Tibial nerve (tissue), 3 donors: ENCODE measurements around the gene CMC2.

Experiments
- POLR2A ChIP-seq, 2 donors: fragments of 450-650 bp; IDR thresholded peaks; one replicate each; pipeline ENCODE4 v1.6.1; 2017; ENCODE audit warnings: antibody characterized with exemption in 2 of 2, mild to moderate bottlenecking in 2 of 2, moderate library complexity in 2 of 2
- TF ChIP-seq, protein P1 (sequence below), 5 experiments: fragments of 200-600 bp in 3 of 5; fragments of 450-650 bp in 2 of 5; sonication (generic) in 3 of 5; IDR thresholded peaks; one replicate each; pipeline ENCODE4 v1.5.1; 2016 to 2019; ENCODE audit warnings: antibody characterized with exemption in 5 of 5, mild to moderate bottlenecking in 3 of 5, moderate library complexity in 2 of 5

DNA sequence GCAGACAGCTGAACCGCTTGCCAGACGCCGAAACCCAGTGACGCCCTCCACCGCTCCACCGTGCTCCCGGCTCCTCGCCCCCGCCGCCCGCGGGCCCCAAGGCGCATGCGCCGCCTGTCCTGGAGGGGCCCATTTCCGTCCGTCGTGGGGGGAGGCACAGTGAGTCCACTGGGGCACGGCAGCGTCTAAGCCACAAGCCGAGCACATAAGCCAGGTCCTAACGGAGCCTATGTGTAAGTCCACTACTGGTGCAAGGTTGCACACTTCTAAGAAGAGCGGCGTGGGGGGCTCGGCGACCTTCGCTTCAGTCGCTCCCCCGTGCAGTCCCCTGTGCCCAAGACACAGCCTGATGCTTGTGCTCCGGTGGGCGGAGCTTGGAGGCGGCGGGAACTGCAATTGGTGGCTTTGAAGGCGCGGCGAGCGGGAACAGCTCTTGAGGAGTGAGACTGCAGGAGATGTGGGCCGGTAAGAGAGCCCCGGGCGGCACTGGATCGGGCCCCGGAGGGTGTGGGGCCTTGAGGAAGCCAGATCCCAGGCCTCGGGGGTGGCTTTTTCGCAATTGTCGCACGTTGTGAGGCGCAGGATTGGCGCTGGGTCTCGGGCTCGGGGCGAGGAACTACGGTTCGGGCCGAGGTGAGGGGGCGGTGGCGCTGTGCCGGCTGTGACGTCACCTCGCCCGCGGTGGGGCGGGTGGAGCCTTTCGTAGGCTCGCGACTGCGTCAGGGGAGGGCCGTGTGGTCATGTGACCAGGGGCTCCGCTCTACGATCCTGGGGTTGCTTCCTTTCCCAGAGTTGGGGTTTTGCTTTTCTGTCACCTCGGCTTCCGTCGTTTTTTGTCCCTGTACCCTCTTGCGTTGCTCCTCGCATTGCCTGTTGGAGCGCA, at the start of gene CMC2, which contains the start of gene CENPN:
- TF ChIP-seq, protein P1, sequence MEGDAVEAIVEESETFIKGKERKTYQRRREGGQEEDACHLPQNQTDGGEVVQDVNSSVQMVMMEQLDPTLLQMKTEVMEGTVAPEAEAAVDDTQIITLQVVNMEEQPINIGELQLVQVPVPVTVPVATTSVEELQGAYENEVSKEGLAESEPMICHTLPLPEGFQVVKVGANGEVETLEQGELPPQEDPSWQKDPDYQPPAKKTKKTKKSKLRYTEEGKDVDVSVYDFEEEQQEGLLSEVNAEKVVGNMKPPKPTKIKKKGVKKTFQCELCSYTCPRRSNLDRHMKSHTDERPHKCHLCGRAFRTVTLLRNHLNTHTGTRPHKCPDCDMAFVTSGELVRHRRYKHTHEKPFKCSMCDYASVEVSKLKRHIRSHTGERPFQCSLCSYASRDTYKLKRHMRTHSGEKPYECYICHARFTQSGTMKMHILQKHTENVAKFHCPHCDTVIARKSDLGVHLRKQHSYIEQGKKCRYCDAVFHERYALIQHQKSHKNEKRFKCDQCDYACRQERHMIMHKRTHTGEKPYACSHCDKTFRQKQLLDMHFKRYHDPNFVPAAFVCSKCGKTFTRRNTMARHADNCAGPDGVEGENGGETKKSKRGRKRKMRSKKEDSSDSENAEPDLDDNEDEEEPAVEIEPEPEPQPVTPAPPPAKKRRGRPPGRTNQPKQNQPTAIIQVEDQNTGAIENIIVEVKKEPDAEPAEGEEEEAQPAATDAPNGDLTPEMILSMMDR (IDR thresholded peaks at IDR 0.05), result peak in 2 of 5 experiments; percentile 49 to 67
- TF ChIP-seq POLR2A (IDR thresholded peaks at IDR 0.05), result peak; percentile 83 to 91
